Astrocyte (in vitro differentiated cells and primary cell): ENCODE results near the gene ANO7. TPM values are rescaled to one million over a fixed set of nuclear protein-coding genes. Genes with fewer than 3 reads are reported as not detected.
A peak's percentile ranks its signal among the peaks of the same experiment; 100 is the strongest.

Experiments
- DNase-seq: peaks from one replicate; pipeline ENCODE4 v3.0.0-alpha.2; 2010; ENCODE audit warnings: low read depth
- FAIRE-seq: peaks from 2 replicates; lab custom pipeline; 2011; peaks lifted over from hg19 to GRCh38; lab: Jason Lieb, UNC
- H2AFZ ChIP-seq: 2 replicates; pipeline ENCODE4 v1.6.0; 2012; ENCODE audit warnings: low read depth, low read length, inconsistent platforms
- H3K27ac ChIP-seq: 2 replicates; pipeline ENCODE4 v1.5.1; 2011; ENCODE audit warnings: low read depth, low read length, inconsistent platforms
- H3K27me3 ChIP-seq: 2 replicates; pipeline ENCODE4 v1.6.0; 2011; ENCODE audit warnings: low read length, inconsistent platforms; ENCODE audit not compliant: insufficient read depth
- H3K36me3 ChIP-seq: 2 replicates; pipeline ENCODE4 v1.5.1; 2011; ENCODE audit warnings: low read length, inconsistent platforms; ENCODE audit not compliant: insufficient read depth
- H3K4me1 ChIP-seq: 2 replicates; pipeline ENCODE4 v1.5.1; 2011; ENCODE audit warnings: low read length, inconsistent platforms; ENCODE audit not compliant: insufficient read depth
- H3K4me2 ChIP-seq: 2 replicates; pipeline ENCODE4 v1.6.0; 2012; ENCODE audit warnings: low read length, inconsistent platforms
- H3K4me3 ChIP-seq: 2 replicates; pipeline ENCODE4 v1.5.1; 2011; ENCODE audit warnings: low read depth, mild to moderate bottlenecking, low read length, inconsistent platforms; ENCODE audit not compliant: insufficient read depth
- H3K79me2 ChIP-seq: 2 replicates; pipeline ENCODE4 v1.6.0; 2012; ENCODE audit warnings: mild to moderate bottlenecking, low read length, inconsistent platforms; ENCODE audit not compliant: insufficient read depth
- H3K9ac ChIP-seq: 2 replicates; pipeline ENCODE4 v1.6.0; 2012; ENCODE audit warnings: mild to moderate bottlenecking, low read length, inconsistent platforms
- H3K9me3 ChIP-seq: 2 replicates; pipeline ENCODE4 v1.5.1; 2012; ENCODE audit warnings: low read depth, mild to moderate bottlenecking, low read length, inconsistent platforms; ENCODE audit not compliant: insufficient read depth
- H4K20me1 ChIP-seq: 2 replicates; pipeline ENCODE4 v1.6.0; 2012; ENCODE audit warnings: low read length, inconsistent platforms; ENCODE audit not compliant: insufficient read depth
- H3K27ac Mint-ChIP-seq: one replicate; pipeline ENCODE4 v1.8.0; 2021; ENCODE audit warnings: mild to moderate bottlenecking, mixed read lengths; ENCODE audit not compliant: unreplicated experiment
- H3K27me3 Mint-ChIP-seq: one replicate; pipeline ENCODE4 v1.8.0; 2021; ENCODE audit warnings: low read depth, mixed read lengths; ENCODE audit not compliant: unreplicated experiment
- H3K36me3 Mint-ChIP-seq: one replicate; pipeline ENCODE4 v1.8.0; 2021; ENCODE audit warnings: low read depth, mixed read lengths; ENCODE audit not compliant: unreplicated experiment
- H3K4me1 Mint-ChIP-seq: one replicate; pipeline ENCODE4 v1.8.0; 2021; ENCODE audit warnings: low read depth, mixed read lengths; ENCODE audit not compliant: unreplicated experiment
- H3K4me3 Mint-ChIP-seq: one replicate; pipeline ENCODE4 v1.8.0; 2021; ENCODE audit warnings: mild to moderate bottlenecking, moderate library complexity, mixed read lengths; ENCODE audit not compliant: unreplicated experiment
- H3K9me3 Mint-ChIP-seq: one replicate; pipeline ENCODE4 v1.8.0; 2021; ENCODE audit warnings: mild to moderate bottlenecking, mixed read lengths; ENCODE audit not compliant: unreplicated experiment
- EZH2 ChIP-seq: IDR thresholded peaks from 2 replicates; pipeline ENCODE4 v1.6.1; 2012; ENCODE audit warnings: mild to moderate bottlenecking, low read length, inconsistent platforms; ENCODE audit not compliant: insufficient read depth
- total RNA-seq: library from RNA; stranded (reverse); gene quantifications from 2 replicates; pipeline ENCODE4 v1.2.1, GENCODE V29; 2021
- TF ChIP-seq, protein P1 (sequence below): IDR thresholded peaks from 2 replicates; pipeline ENCODE4 v1.5.1; 2011; ENCODE audit warnings: low read depth, mild to moderate bottlenecking, inconsistent platforms, low read length, moderate library complexity; ENCODE audit not compliant: insufficient read depth

The ANO7 gene
- total RNA-seq, 1 donor from 2014 or later = 7.1 TPM

DNA sequence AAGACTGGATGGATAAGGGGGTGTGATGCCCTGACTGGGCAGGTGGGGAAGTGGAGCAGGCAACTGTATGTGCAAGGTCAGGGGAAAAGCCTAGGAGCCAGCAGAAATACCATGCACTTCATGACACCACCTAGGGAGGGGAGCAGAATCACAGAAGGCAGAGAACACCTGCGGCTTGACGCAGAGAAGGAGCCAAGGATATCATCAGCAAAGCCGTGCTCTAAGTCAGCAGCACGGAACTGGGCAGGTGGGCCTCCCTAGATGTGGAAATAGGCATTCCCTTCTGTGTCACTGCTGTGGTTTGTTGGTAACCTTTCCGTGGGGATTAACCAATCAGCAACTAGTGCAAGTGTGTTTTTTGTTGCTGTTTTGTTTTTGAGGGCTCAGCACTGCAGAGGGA is 85.7 kb downstream of the ANO7 start:
- no peaks in the 10 kb centered on the region for H3K36me3 ChIP-seq
- H2AFZ ChIP-seq = no peak overlapping the region
- peaks cover 96% of the 10 kb centered on the region for H3K79me2 ChIP-seq
- no peaks in the 10 kb centered on the region for H3K27me3 ChIP-seq
- H4K20me1 ChIP-seq = peaks cover 75% of the 10 kb centered on the region
- H3K4me3 ChIP-seq = no peak overlapping the region
- no peak overlapping the region for H3K9ac ChIP-seq
- H3K27ac ChIP-seq = no peak overlapping the region
- TF ChIP-seq EZH2 = no peak
- TF ChIP-seq, protein P1, sequence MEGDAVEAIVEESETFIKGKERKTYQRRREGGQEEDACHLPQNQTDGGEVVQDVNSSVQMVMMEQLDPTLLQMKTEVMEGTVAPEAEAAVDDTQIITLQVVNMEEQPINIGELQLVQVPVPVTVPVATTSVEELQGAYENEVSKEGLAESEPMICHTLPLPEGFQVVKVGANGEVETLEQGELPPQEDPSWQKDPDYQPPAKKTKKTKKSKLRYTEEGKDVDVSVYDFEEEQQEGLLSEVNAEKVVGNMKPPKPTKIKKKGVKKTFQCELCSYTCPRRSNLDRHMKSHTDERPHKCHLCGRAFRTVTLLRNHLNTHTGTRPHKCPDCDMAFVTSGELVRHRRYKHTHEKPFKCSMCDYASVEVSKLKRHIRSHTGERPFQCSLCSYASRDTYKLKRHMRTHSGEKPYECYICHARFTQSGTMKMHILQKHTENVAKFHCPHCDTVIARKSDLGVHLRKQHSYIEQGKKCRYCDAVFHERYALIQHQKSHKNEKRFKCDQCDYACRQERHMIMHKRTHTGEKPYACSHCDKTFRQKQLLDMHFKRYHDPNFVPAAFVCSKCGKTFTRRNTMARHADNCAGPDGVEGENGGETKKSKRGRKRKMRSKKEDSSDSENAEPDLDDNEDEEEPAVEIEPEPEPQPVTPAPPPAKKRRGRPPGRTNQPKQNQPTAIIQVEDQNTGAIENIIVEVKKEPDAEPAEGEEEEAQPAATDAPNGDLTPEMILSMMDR = no peak
- peaks cover 3% of the 10 kb centered on the region for H3K9me3 Mint-ChIP-seq
- H3K4me3 Mint-ChIP-seq = peak overlapping the region; percentile 80
- peaks cover 18% of the 10 kb centered on the region for H3K36me3 Mint-ChIP-seq
- H3K27me3 Mint-ChIP-seq = no peaks in the 10 kb centered on the region
- DNase-seq = no peak
- no peaks in the 10 kb centered on the region for H3K9me3 ChIP-seq
- FAIRE-seq = no peak
- H3K4me1 ChIP-seq = peaks cover 27% of the 10 kb centered on the region
- H3K4me1 Mint-ChIP-seq = peaks cover 27% of the 10 kb centered on the region
- no peak overlapping the region for H3K4me2 ChIP-seq
- peak overlapping the region; percentile 64 for H3K27ac Mint-ChIP-seq

Other genes starting within 250 kb of the ANO7 start
- gene SNED1, start 190.1 kb upstream of the ANO7 start, total RNA-seq = 0.23 and 0.48 TPM in 2 replicates
- gene MTERF4, start 86.4 kb upstream of the ANO7 start, total RNA-seq = 23.6 and 26.3 TPM in 2 replicates
- 4.2 and 8.0 TPM in 2 replicates for gene PASK, start 39.2 kb upstream of the ANO7 start, total RNA-seq
- gene PPP1R7, start 38.2 kb upstream of the ANO7 start, total RNA-seq = 51.4 and 53.4 TPM in 2 replicates
- gene HDLBP, start 127.0 kb downstream of the ANO7 start, total RNA-seq = 922 and 975 TPM in 2 replicates
- gene SEPTIN2, start 127.2 kb downstream of the ANO7 start, total RNA-seq = 544 and 552 TPM in 2 replicates
- gene FARP2, start 167.6 kb downstream of the ANO7 start, total RNA-seq = 60.8 and 65.0 TPM in 2 replicates